SK-N-SH (cell line): Measurements from ENCODE around the gene MRTFB. TPM values are rescaled to one million over a fixed set of nuclear protein-coding genes. Genes with fewer than 3 reads are reported as not detected.

Experiments used
- ELF1 ChIP-seq: IDR thresholded peaks from 2 replicates; pipeline ENCODE4 v1.4.0; 2012
- FOSL2 ChIP-seq: IDR thresholded peaks from 2 replicates; pipeline ENCODE4 v1.4.0; 2012; ENCODE audit warnings: low read depth, mild to moderate bottlenecking, moderate library complexity, borderline replicate concordance
- FOXJ3 ChIP-seq: sonication (generic); formaldehyde crosslinking; IDR thresholded peaks from 2 replicates; pipeline ENCODE4 v1.5.1; 2020; ENCODE audit warnings: mild to moderate bottlenecking, missing genetic modification reagents
- GABPA ChIP-seq: IDR thresholded peaks from 2 replicates; pipeline ENCODE4 v1.4.0; 2012; ENCODE audit warnings: low read depth, mild to moderate bottlenecking
- GATA2 ChIP-seq: sonication (generic); formaldehyde crosslinking; IDR thresholded peaks from 2 replicates; pipeline ENCODE4 v1.5.0; 2020; ENCODE audit warnings: mild to moderate bottlenecking, missing genetic modification reagents
- JUND ChIP-seq: IDR thresholded peaks from 2 replicates; pipeline ENCODE4 v1.4.0; 2012
- MEF2A ChIP-seq: IDR thresholded peaks from 2 replicates; pipeline ENCODE4 v1.4.0; 2012; ENCODE audit warnings: low read depth, borderline replicate concordance
- MXI1 ChIP-seq: IDR thresholded peaks from 2 replicates; pipeline ENCODE4 v1.6.1; 2012; ENCODE audit warnings: mild to moderate bottlenecking, low read depth, low read length, improper control_type of control experiment
- NFIC ChIP-seq: IDR thresholded peaks from 2 replicates; pipeline ENCODE4 v1.4.0; 2012; ENCODE audit warnings: borderline replicate concordance
- RAD21 ChIP-seq: IDR thresholded peaks from 2 replicates; pipeline ENCODE4 v1.6.1; 2012; ENCODE audit warnings: mild to moderate bottlenecking, low read length
- SMC3 ChIP-seq: IDR thresholded peaks from 2 replicates; pipeline ENCODE4 v1.6.1; 2012; ENCODE audit warnings: low read depth, low read length, improper control_type of control experiment
- TAF1 ChIP-seq: IDR thresholded peaks from 2 replicates; pipeline ENCODE4 v1.6.1; 2012; ENCODE audit warnings: low read depth, mild to moderate bottlenecking, low read length, moderate library complexity, borderline replicate concordance
- TCF12 ChIP-seq: IDR thresholded peaks from 2 replicates; pipeline ENCODE4 v1.4.0; 2012
- polyA plus RNA-seq, 3 experiments: library from polyadenylated mRNA; depleted of rRNA; stranded (reverse); fragments of >200 nt; gene quantifications; 2 replicates each; pipeline ENCODE4 v1.2.3, GENCODE V29; 2012
- TF ChIP-seq, protein P1 (sequence below): IDR thresholded peaks from 2 replicates; pipeline ENCODE4 v1.6.1; 2012; ENCODE audit warnings: mild to moderate bottlenecking, low read depth, low read length, moderate library complexity
- TF ChIP-seq, protein P2 (sequence below): IDR thresholded peaks from 2 replicates; pipeline ENCODE4 v1.4.0; 2012; ENCODE audit warnings: low read depth, borderline replicate concordance
- TF ChIP-seq, protein P3 (sequence below): IDR thresholded peaks from 2 replicates; pipeline ENCODE4 v1.4.0; 2012; ENCODE audit warnings: low read depth, borderline replicate concordance
- TF ChIP-seq, protein P4 (sequence below): IDR thresholded peaks from 2 replicates; pipeline ENCODE4; 2012
- TF ChIP-seq, protein P5 (sequence below): IDR thresholded peaks from 2 replicates; pipeline ENCODE4 v1.4.0; 2012; ENCODE audit warnings: low read depth
- TF ChIP-seq, protein P6 (sequence below): fragments of 200-600 bp; sonication (generic); IDR thresholded peaks from 2 replicates; pipeline ENCODE4 v1.6.1; 2017; ENCODE audit warnings: antibody characterized with exemption, mild to moderate bottlenecking, moderate library complexity

MRTFB gene
- polyA plus RNA-seq, 1 of the 3 experiments (the other 2 are of a cell fraction): 3.3 TPM

DNA sequence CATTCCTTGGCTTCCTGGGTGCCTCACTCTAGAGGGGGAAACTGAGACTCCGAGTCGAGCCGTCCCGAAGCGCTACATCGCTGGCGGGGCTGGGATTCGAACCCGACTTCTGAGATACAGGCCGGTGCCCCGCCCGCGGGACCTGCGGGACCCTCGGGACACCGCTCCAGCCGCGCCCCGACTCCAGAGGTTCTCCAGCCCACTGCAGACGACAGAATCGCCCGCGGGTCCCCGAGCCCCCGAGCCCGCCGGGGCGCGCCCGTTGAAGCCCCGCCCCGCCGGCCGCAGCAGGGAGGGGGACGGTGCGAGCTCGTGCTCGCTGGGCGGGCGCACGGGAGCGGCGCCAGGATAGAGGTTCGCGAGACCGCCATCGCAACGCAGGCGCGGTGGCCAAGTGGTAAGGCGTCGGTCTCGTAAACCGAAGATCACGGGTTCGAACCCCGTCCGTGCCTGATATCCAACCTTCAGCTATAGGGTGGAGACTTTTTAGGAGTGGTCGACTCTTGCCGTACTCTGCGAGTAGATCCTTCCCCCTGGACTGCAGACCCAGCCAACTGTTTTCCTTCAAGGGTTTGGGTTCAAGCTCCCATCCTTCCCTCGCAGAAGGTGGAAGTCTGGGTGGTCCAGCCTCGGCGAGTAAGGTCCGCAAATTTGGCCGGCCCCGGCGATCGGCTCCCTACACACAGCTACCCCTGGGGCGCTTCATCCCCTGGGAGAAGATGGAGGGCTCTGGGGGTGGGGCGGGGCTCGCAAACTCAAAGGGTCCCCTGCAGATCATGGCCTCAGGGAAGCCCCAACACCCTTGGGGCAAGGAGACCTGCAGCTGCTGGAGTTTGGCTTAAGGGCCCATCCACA, 214.6 kb downstream of the MRTFB start (continued):
- TF ChIP-seq, protein P1, sequence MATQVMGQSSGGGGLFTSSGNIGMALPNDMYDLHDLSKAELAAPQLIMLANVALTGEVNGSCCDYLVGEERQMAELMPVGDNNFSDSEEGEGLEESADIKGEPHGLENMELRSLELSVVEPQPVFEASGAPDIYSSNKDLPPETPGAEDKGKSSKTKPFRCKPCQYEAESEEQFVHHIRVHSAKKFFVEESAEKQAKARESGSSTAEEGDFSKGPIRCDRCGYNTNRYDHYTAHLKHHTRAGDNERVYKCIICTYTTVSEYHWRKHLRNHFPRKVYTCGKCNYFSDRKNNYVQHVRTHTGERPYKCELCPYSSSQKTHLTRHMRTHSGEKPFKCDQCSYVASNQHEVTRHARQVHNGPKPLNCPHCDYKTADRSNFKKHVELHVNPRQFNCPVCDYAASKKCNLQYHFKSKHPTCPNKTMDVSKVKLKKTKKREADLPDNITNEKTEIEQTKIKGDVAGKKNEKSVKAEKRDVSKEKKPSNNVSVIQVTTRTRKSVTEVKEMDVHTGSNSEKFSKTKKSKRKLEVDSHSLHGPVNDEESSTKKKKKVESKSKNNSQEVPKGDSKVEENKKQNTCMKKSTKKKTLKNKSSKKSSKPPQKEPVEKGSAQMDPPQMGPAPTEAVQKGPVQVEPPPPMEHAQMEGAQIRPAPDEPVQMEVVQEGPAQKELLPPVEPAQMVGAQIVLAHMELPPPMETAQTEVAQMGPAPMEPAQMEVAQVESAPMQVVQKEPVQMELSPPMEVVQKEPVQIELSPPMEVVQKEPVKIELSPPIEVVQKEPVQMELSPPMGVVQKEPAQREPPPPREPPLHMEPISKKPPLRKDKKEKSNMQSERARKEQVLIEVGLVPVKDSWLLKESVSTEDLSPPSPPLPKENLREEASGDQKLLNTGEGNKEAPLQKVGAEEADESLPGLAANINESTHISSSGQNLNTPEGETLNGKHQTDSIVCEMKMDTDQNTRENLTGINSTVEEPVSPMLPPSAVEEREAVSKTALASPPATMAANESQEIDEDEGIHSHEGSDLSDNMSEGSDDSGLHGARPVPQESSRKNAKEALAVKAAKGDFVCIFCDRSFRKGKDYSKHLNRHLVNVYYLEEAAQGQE: no peak
- TF ChIP-seq NFIC (0 out of 2 replicates have a peak, but pooled peaks have one; percentile 33), JUND (no peak), MEF2A (no peak), MXI1 (0 out of 2 replicates have a peak, but pooled peaks have one; percentile 23), ELF1 (no peak; the same call in 1 of the 2 replicates), SMC3 (no peak), GATA2 (no peak), FOSL2 (peak; percentile 56; the same call in 1 of the 2 replicates), TAF1 (peak; percentile 53; the same call in 1 of the 2 replicates), RAD21 (no peak), TCF12 (0 out of 2 replicates have a peak, but pooled peaks have one; percentile 8), FOXJ3 (no peak), GABPA (no peak)
- TF ChIP-seq, protein P2, sequence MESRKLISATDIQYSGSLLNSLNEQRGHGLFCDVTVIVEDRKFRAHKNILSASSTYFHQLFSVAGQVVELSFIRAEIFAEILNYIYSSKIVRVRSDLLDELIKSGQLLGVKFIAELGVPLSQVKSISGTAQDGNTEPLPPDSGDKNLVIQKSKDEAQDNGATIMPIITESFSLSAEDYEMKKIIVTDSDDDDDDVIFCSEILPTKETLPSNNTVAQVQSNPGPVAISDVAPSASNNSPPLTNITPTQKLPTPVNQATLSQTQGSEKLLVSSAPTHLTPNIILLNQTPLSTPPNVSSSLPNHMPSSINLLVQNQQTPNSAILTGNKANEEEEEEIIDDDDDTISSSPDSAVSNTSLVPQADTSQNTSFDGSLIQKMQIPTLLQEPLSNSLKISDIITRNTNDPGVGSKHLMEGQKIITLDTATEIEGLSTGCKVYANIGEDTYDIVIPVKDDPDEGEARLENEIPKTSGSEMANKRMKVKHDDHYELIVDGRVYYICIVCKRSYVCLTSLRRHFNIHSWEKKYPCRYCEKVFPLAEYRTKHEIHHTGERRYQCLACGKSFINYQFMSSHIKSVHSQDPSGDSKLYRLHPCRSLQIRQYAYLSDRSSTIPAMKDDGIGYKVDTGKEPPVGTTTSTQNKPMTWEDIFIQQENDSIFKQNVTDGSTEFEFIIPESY: no peak
- TF ChIP-seq, protein P3, sequence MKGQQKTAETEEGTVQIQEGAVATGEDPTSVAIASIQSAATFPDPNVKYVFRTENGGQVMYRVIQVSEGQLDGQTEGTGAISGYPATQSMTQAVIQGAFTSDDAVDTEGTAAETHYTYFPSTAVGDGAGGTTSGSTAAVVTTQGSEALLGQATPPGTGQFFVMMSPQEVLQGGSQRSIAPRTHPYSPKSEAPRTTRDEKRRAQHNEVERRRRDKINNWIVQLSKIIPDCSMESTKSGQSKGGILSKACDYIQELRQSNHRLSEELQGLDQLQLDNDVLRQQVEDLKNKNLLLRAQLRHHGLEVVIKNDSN: 0 out of 2 replicates have a peak, but pooled peaks have one; percentile 13
- TF ChIP-seq, protein P4, sequence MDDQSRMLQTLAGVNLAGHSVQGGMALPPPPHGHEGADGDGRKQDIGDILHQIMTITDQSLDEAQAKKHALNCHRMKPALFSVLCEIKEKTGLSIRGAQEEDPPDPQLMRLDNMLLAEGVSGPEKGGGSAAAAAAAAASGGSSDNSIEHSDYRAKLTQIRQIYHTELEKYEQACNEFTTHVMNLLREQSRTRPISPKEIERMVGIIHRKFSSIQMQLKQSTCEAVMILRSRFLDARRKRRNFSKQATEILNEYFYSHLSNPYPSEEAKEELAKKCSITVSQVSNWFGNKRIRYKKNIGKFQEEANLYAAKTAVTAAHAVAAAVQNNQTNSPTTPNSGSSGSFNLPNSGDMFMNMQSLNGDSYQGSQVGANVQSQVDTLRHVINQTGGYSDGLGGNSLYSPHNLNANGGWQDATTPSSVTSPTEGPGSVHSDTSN: no peak
- TF ChIP-seq, protein P5, sequence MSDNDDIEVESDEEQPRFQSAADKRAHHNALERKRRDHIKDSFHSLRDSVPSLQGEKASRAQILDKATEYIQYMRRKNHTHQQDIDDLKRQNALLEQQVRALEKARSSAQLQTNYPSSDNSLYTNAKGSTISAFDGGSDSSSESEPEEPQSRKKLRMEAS: peak; percentile 8
- TF ChIP-seq, protein P6, sequence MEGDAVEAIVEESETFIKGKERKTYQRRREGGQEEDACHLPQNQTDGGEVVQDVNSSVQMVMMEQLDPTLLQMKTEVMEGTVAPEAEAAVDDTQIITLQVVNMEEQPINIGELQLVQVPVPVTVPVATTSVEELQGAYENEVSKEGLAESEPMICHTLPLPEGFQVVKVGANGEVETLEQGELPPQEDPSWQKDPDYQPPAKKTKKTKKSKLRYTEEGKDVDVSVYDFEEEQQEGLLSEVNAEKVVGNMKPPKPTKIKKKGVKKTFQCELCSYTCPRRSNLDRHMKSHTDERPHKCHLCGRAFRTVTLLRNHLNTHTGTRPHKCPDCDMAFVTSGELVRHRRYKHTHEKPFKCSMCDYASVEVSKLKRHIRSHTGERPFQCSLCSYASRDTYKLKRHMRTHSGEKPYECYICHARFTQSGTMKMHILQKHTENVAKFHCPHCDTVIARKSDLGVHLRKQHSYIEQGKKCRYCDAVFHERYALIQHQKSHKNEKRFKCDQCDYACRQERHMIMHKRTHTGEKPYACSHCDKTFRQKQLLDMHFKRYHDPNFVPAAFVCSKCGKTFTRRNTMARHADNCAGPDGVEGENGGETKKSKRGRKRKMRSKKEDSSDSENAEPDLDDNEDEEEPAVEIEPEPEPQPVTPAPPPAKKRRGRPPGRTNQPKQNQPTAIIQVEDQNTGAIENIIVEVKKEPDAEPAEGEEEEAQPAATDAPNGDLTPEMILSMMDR: no peak
